HG03575 (cell line): Measurements from ENCODE around the gene ROR2.
"Not testable (repeated sequence)": the region's sequence is repeated elsewhere in the genome, so short reads cannot be mapped to it uniquely, and the experiment has no call there.

Experiments used
- ATAC-seq: cut with Tn5 transposase; IDR thresholded peaks from one replicate; pipeline ENCODE4 v1.9.1; 2021; ENCODE audit not compliant: unreplicated experiment, insufficient number of reproducible peaks, low FRiP score; ENCODE audit errors: extremely low read depth

Gene ROR2

GRCh38 chr9:91814753-91815152 is 135.3 kb downstream of the ROR2 start:
- no peak for ATAC-seq

- no peak for ATAC-seq
Measured at GRCh38 chr9:91814201-91814600, 135.8 kb downstream of the ROR2 start.

- no peak for ATAC-seq
Measured at GRCh38 chr9:91813176-91813795, 136.7 kb downstream of the ROR2 start.

- ATAC-seq = no peak
Measured at GRCh38 chr9:91812191-91812590, 137.8 kb downstream of the ROR2 start.

- no peak for ATAC-seq
Measured at GRCh38 chr9:91811024-91811909, 138.8 kb downstream of the ROR2 start.

GRCh38 chr9:91810286-91810905 is 139.6 kb downstream of the ROR2 start:
- ATAC-seq = no peak

GRCh38 chr9:91809581-91810285 is 140.3 kb downstream of the ROR2 start:
- no peak for ATAC-seq

- no peak for ATAC-seq
Measured at GRCh38 chr9:91807643-91808246, 142.3 kb downstream of the ROR2 start.

- ATAC-seq = no peak
Measured at GRCh38 chr9:91805031-91805430, 145.0 kb downstream of the ROR2 start.

- ATAC-seq = no peak
Measured at GRCh38 chr9:91803970-91804752, 145.9 kb downstream of the ROR2 start.

- no peak for ATAC-seq
Measured at GRCh38 chr9:91803151-91803940, 146.7 kb downstream of the ROR2 start.

- ATAC-seq = no peak
Measured at GRCh38 chr9:91802391-91802790, 147.6 kb downstream of the ROR2 start.

- ATAC-seq = no peak
Measured at GRCh38 chr9:91800473-91801030, 149.5 kb downstream of the ROR2 start.

- ATAC-seq = no peak
Measured at GRCh38 chr9:91799113-91799744, 150.8 kb downstream of the ROR2 start.

- ATAC-seq = not testable (repeated sequence)
Measured at GRCh38 chr9:91798273-91799112, 151.5 kb downstream of the ROR2 start.

- not testable (repeated sequence) for ATAC-seq
Measured at GRCh38 chr9:91797517-91797916, 152.5 kb downstream of the ROR2 start.
